GM19043 (cell line): ENCODE measurements around the gene PSME3IP1.
A peak's percentile ranks its signal among the peaks of the same experiment; 100 is the strongest.
"Not testable (repeated sequence)": the region's sequence is repeated elsewhere in the genome, so short reads cannot be mapped to it uniquely, and the experiment has no call there.

Experiments used
- ATAC-seq: cut with Tn5 transposase; IDR thresholded peaks from one replicate; pipeline ENCODE4 v1.9.1; 2021; ENCODE audit warnings: low read depth; ENCODE audit not compliant: unreplicated experiment

Gene PSME3IP1

GRCh38 chr16:57200321-57200720 lies 14.5 kb upstream of the PSME3IP1 start:
- not testable (repeated sequence) for ATAC-seq

- ATAC-seq = no peak
Observed at GRCh38 chr16:57196753-57197152, 10.9 kb upstream of the PSME3IP1 start.

- ATAC-seq = no peak
Observed at GRCh38 chr16:57196286-57196685, 10.4 kb upstream of the PSME3IP1 start.

DNA sequence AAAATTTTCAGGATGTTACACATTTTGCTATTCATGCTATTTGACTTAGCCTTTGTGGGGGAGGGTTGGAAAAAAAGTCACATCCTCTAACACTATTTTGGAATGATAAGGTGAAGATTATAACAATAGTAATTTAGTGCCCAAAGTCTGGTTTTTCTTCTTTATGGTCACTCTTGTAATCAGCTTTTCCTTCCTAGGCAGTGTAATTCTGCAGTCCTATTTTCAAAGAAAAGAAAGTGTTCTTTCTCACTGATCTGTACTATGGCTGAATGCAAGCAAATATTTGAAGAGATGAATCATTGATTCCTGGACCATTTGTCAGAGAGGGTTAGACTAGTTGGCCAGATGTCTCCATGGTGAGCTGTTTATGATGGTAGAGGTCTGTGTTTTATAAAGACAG lies 8.7 kb upstream of the PSME3IP1 start:
- no peak for ATAC-seq

DNA sequence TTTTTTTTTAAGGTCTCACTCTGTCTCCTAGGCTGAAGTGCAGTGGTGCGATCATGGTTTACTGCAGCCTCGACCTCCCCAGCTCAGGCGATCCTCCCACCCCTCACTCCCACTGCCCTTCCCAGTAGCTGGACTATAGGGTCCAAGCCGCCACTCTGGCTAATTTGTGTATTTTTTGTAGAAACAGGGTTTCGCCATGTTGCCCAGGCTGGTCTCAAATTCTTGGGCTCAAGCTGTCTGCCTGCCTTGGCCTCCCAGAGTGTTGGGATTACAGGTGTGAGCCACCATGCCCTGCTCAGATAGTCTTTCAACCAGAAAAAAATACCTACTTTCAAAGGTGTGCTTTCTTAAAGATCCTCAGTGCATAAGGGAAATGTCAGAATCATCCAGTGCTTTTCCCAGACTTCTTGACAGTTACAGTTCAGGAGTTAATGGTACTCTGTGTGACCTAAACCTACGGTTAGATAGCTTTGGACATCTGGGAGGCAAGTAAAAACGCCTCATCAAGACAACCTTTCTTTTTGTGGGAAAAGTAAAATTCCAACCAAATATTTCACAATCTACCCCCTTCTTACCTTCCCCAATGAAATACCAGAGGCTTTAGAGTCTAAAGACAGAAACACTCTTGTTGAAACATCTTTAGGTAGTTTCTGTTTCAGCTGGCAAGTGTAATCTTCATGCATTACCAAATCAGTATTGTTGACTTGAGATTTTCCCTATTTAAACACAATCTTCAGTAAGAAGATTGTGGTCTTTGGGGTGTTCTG lies 7.1 kb upstream of the PSME3IP1 start:
- ATAC-seq = no peak

- no peak for ATAC-seq
Observed at GRCh38 chr16:57192146-57192545, 6.3 kb upstream of the PSME3IP1 start.

DNA sequence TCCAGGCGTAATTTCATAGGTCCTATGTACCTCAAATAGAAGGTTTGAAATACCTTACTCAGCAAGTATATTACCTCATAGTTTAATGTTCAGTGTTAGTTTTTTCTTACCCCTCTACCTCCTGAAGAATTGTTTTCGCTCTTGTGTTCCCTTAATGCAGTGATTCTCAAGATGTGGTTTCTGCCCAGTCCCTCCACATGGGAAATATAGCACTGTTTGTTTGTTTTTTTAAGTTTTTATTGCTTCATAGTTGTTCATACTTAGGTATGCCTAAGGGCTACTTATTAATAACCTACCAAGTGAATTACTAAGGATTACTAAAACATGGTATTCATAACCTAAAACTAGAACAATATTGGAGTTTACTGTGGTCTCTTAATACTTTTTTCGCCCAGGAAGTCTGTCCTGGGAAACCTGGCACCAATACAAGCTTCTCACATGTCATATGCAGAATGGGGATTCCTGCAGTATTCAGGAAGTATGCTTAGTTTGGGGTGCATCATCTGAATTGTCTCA lies 5.3 kb upstream of the PSME3IP1 start:
- ATAC-seq = no peak

- ATAC-seq = no peak
Observed at GRCh38 chr16:57190136-57190535, 4.3 kb upstream of the PSME3IP1 start.

GRCh38 chr16:57189527-57189926 lies 3.7 kb upstream of the PSME3IP1 start:
- ATAC-seq = not testable (repeated sequence)

DNA sequence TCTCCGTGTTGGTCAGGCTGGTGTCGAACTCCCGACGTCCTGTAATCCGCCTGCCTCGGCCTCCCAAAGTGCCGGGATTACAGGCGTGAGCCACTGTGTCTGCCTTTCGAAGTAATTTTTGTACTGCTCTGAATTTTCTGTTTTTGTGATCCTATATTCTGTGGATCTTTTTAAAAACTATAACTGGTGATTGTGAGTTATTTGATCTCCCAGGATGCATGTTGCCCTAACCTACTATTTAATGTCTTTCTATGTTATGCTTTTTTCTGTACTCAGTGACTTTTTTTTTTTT lies 2.8 kb upstream of the PSME3IP1 start:
- ATAC-seq = no peak

DNA sequence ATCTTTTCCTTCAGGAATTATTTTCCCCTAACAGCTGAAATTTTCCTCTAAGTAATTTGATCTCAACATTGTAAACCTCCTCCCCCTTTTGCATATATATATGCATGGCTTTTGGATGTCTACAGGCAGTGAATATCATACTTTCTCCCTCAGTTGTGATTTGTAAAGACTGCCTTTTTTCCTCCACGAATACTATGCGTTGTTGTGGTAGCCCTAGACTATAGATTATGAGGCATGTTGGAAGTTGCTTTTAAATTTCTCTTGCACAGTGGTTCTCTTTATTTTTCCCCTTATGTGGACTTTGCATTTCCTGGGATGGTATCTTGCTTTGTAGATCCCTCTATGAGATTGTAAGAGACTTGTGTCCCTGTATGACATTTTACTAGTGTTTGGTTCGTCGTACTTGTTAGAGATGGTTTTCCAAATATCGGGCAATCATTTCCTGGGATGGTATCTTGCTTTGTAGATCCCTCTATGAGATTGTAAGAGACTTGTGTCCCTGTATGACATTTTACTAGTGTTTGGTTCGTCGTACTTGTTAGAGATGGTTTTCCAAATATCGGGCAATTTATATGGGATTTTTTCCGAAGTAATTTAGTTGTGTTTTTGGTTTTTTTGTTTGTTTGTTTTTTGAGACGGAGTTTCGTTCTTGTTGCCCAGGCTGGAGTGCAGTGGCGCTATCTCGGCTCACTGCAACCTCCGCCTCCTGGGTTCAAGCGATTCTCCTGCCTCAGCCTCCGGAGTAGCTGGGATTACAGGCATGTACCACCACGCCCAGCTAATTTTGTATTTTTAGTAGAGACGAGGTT lies 2.3 kb upstream of the PSME3IP1 start:
- ATAC-seq = not testable (repeated sequence)

- no peak for ATAC-seq
Observed at GRCh38 chr16:57186872-57187854, 1.3 kb upstream of the PSME3IP1 start.

GRCh38 chr16:57185446-57185944 lies 344 bp downstream of the PSME3IP1 start:
- peak; percentile 12 for ATAC-seq

- ATAC-seq = no peak
Observed at GRCh38 chr16:57184887-57185445, 873 bp downstream of the PSME3IP1 start.

- ATAC-seq = no peak
Observed at GRCh38 chr16:57184113-57184512, 1.7 kb downstream of the PSME3IP1 start.

DNA sequence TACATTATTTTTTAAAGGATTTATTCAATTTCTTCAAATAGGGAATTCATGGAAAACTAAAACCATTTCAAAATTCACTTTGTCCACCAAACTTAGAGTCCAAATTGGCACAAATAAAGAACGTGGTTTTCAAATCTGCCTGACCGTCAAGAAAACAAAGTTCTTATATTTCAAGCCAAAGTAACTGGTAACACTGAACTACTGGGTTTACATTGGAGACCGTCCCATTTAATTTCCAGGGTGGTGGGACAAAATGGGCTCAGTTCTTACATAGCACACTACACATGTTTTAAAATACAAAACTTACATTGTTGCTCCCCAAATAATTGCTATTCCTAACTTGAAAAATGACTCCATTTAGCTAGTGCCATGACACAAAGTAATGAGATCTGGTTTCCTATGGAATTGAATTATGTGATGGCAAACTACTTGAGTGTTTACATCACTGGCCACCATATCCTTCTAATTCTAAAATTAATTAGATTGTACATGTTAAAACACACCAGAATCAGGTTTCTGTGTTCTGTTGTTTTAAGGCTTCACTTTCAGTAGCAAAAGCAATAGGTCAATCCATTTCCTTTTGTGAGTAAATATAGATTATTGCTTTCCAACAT lies 6.5 kb downstream of the PSME3IP1 start:
- ATAC-seq = no peak

GRCh38 chr16:57178793-57179212 lies 7.0 kb downstream of the PSME3IP1 start:
- no peak for ATAC-seq

DNA sequence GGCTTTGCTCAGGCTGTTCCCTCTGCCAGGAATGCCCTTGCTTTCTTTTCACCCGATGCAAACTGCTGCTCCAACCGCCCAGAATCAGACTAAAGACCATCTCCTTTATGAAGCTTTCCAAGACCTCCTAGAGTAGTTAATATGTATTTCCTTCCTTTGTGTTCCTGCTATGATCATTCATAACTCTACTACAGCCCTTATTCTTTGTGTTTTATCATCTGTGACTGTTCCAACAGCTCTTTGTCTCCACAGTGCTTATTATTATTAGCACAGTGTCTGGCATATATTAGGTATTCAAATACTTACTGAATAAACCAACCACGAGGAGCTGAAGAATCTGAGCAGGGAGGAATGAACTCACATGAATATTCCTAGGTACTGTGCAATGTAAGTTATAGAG lies 7.6 kb downstream of the PSME3IP1 start:
- ATAC-seq = no peak

GRCh38 chr16:57175896-57176295 lies 9.9 kb downstream of the PSME3IP1 start:
- ATAC-seq = no peak
